GM23338 (cell line): ENCODE results near the gene RAB3B. TPM values are rescaled to one million over a fixed set of nuclear protein-coding genes. Genes with fewer than 3 reads are reported as not detected.

Experiments used
- ATAC-seq: fragments of 200-7000 bp; cut with Tn5 transposase; 3 replicates; pipeline ENCODE4 v1.9.1; 2020
- DNase-seq: peaks from one replicate; pipeline ENCODE4 v3.0.0-alpha.2; 2015; ENCODE audit warnings: low spot score
- H2AFZ ChIP-seq: fragments of 200-600 bp; sonication (generic); 2 replicates; pipeline ENCODE4 v1.8.0; 2016; ENCODE audit warnings: antibody characterized with exemption, mild to moderate bottlenecking, moderate library complexity
- H3F3A ChIP-seq: fragments of 200-600 bp; sonication (generic); replicated peaks from 2 replicates; pipeline ENCODE4 v1.8.0; 2017; ENCODE audit warnings: antibody characterized with exemption, mixed run types, low read depth
- H3K27ac ChIP-seq: fragments of 200-600 bp; sonication (generic); 2 replicates; pipeline ENCODE4 v1.6.1; 2016; ENCODE audit warnings: low read depth
- H3K27me3 ChIP-seq: fragments of 200-600 bp; sonication (generic); 2 replicates; pipeline ENCODE4 v1.8.0; 2016; ENCODE audit warnings: mild to moderate bottlenecking, mixed run types, moderate library complexity; ENCODE audit not compliant: insufficient read depth
- H3K36me3 ChIP-seq: fragments of 200-600 bp; sonication (generic); 2 replicates; pipeline ENCODE4 v1.8.0; 2016; ENCODE audit warnings: mild to moderate bottlenecking; ENCODE audit not compliant: insufficient read depth
- H3K4me1 ChIP-seq: fragments of 200-600 bp; sonication (generic); 2 replicates; pipeline ENCODE4 v1.8.0; 2016; ENCODE audit warnings: mild to moderate bottlenecking, moderate library complexity; ENCODE audit not compliant: insufficient read depth
- H3K4me2 ChIP-seq: fragments of 200-600 bp; sonication (generic); 2 replicates; pipeline ENCODE4 v1.7.1; 2017; ENCODE audit warnings: mixed run types
- H3K4me3 ChIP-seq: fragments of 200-600 bp; sonication (generic); 2 replicates; pipeline ENCODE4 v1.6.1; 2016; ENCODE audit warnings: mixed run types
- H3K79me2 ChIP-seq: fragments of 200-600 bp; sonication (generic); replicated peaks from 2 replicates; pipeline ENCODE4 v1.8.0; 2017; ENCODE audit warnings: mild to moderate bottlenecking; ENCODE audit not compliant: insufficient read depth
- H3K9me2 ChIP-seq: fragments of 200-600 bp; sonication (generic); 2 replicates; pipeline ENCODE4 v1.8.0; 2017; ENCODE audit not compliant: insufficient read depth
- H4K20me1 ChIP-seq: fragments of 200-600 bp; sonication (generic); replicated peaks from 2 replicates; pipeline ENCODE4 v1.8.0; 2017; ENCODE audit warnings: mild to moderate bottlenecking; ENCODE audit not compliant: insufficient read depth
- H3K27ac Mint-ChIP-seq: 2 replicates; pipeline ENCODE4 v1.8.0; 2020; ENCODE audit warnings: inconsistent platforms, mild to moderate bottlenecking, moderate library complexity, mixed read lengths
- H3K27me3 Mint-ChIP-seq: 3 replicates; pipeline ENCODE4 v1.8.0; 2022; ENCODE audit warnings: low read depth, mild to moderate bottlenecking, moderate library complexity, mixed read lengths, inconsistent platforms; ENCODE audit not compliant: insufficient read depth, poor library complexity
- H3K36me3 Mint-ChIP-seq: 3 replicates; pipeline ENCODE4 v1.8.0; 2021; ENCODE audit warnings: low read depth, mild to moderate bottlenecking, inconsistent platforms, moderate library complexity, mixed read lengths
- H3K4me1 Mint-ChIP-seq: 3 replicates; pipeline ENCODE4 v1.8.0; 2020; ENCODE audit warnings: mild to moderate bottlenecking, inconsistent platforms, mixed read lengths
- H3K4me3 Mint-ChIP-seq: 3 replicates; pipeline ENCODE4 v1.8.0; 2021; ENCODE audit warnings: moderate library complexity, mild to moderate bottlenecking, inconsistent platforms, mixed read lengths
- H3K9me3 Mint-ChIP-seq: 3 replicates; pipeline ENCODE4 v1.8.0; 2020; ENCODE audit warnings: moderate library complexity, mild to moderate bottlenecking, inconsistent platforms, mixed read lengths
- EZH2 ChIP-seq: fragments of 200-600 bp; sonication (generic); IDR thresholded peaks from one replicate; pipeline ENCODE4 v1.8.0; 2017; ENCODE audit warnings: antibody characterized with exemption, mild to moderate bottlenecking, low read depth; ENCODE audit not compliant: unreplicated experiment
- NANOG ChIP-seq: IDR thresholded peaks from 2 replicates; pipeline ENCODE4 v1.6.1; 2016; ENCODE audit warnings: antibody characterized with exemption, borderline replicate concordance
- POLR2AphosphoS5 ChIP-seq: IDR thresholded peaks from 2 replicates; pipeline ENCODE4 v1.6.1; 2016; ENCODE audit warnings: antibody characterized with exemption, low read depth
- STAT1 ChIP-seq: IDR thresholded peaks from one replicate; pipeline ENCODE4 v1.6.1; 2016; ENCODE audit warnings: antibody characterized with exemption; ENCODE audit not compliant: unreplicated experiment
- ZNF114 ChIP-seq: fragments of 250-450 bp; sonication (Bioruptor Pico); IDR thresholded peaks from 2 replicates; pipeline ENCODE4 v1.5.0; 2020; ENCODE audit warnings: mild to moderate bottlenecking, moderate library complexity
- polyA plus RNA-seq: library from polyadenylated mRNA; unstranded; fragments of >200 nt; fragmentation: Nextera tagmentation; extraction: Ambion mirVana; gene quantifications from 2 replicates; pipeline ENCODE4 v1.2.1, GENCODE V29; 2016
- total RNA-seq: library from RNA; depleted of rRNA; stranded (reverse); fragments of >200 nt; shearing (Covaris generic); gene quantifications from 2 replicates; pipeline ENCODE4 v1.2.3, GENCODE V29; 2014
- TF ChIP-seq, protein P1 (sequence below): IDR thresholded peaks from 2 replicates; pipeline ENCODE4 v1.6.1; 2016; ENCODE audit warnings: antibody characterized with exemption
- TF ChIP-seq, protein P2 (sequence below): fragments of 250-450 bp; sonication (Bioruptor Pico); IDR thresholded peaks from 2 replicates; pipeline ENCODE4 v1.5.0; 2020; ENCODE audit warnings: mild to moderate bottlenecking, moderate library complexity

RAB3B gene
- total and polyA plus RNA-seq, 2 experiments from 2014 or later: 18.3 to 37.9 TPM

DNA sequence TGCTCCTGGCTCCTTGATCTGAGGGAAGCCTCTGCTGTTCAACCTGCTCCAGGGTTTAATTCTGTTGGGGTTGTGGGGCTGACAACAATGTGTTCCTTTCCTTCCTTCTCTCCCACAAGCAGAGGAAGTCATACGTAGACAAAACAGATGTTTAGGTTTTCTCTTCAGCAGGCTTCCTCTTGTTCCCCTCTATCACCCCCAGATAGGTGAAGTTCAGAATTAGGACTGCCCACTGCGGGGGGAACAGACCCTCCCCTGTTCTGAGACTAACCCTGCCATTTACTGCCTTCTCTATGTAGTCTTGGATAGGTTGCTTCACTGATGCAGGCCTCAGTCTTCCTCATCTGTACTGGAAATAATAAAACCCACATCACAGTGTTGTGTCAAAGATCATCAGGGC is 82.0 kb downstream of the RAB3B start (continued):
- TF ChIP-seq, protein P1, sequence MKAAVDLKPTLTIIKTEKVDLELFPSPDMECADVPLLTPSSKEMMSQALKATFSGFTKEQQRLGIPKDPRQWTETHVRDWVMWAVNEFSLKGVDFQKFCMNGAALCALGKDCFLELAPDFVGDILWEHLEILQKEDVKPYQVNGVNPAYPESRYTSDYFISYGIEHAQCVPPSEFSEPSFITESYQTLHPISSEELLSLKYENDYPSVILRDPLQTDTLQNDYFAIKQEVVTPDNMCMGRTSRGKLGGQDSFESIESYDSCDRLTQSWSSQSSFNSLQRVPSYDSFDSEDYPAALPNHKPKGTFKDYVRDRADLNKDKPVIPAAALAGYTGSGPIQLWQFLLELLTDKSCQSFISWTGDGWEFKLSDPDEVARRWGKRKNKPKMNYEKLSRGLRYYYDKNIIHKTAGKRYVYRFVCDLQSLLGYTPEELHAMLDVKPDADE: no peak
- TF ChIP-seq NANOG (no peak), POLR2AphosphoS5 (no peak), EZH2 (no peak), STAT1 (no peak)
- TF ChIP-seq, protein P2, sequence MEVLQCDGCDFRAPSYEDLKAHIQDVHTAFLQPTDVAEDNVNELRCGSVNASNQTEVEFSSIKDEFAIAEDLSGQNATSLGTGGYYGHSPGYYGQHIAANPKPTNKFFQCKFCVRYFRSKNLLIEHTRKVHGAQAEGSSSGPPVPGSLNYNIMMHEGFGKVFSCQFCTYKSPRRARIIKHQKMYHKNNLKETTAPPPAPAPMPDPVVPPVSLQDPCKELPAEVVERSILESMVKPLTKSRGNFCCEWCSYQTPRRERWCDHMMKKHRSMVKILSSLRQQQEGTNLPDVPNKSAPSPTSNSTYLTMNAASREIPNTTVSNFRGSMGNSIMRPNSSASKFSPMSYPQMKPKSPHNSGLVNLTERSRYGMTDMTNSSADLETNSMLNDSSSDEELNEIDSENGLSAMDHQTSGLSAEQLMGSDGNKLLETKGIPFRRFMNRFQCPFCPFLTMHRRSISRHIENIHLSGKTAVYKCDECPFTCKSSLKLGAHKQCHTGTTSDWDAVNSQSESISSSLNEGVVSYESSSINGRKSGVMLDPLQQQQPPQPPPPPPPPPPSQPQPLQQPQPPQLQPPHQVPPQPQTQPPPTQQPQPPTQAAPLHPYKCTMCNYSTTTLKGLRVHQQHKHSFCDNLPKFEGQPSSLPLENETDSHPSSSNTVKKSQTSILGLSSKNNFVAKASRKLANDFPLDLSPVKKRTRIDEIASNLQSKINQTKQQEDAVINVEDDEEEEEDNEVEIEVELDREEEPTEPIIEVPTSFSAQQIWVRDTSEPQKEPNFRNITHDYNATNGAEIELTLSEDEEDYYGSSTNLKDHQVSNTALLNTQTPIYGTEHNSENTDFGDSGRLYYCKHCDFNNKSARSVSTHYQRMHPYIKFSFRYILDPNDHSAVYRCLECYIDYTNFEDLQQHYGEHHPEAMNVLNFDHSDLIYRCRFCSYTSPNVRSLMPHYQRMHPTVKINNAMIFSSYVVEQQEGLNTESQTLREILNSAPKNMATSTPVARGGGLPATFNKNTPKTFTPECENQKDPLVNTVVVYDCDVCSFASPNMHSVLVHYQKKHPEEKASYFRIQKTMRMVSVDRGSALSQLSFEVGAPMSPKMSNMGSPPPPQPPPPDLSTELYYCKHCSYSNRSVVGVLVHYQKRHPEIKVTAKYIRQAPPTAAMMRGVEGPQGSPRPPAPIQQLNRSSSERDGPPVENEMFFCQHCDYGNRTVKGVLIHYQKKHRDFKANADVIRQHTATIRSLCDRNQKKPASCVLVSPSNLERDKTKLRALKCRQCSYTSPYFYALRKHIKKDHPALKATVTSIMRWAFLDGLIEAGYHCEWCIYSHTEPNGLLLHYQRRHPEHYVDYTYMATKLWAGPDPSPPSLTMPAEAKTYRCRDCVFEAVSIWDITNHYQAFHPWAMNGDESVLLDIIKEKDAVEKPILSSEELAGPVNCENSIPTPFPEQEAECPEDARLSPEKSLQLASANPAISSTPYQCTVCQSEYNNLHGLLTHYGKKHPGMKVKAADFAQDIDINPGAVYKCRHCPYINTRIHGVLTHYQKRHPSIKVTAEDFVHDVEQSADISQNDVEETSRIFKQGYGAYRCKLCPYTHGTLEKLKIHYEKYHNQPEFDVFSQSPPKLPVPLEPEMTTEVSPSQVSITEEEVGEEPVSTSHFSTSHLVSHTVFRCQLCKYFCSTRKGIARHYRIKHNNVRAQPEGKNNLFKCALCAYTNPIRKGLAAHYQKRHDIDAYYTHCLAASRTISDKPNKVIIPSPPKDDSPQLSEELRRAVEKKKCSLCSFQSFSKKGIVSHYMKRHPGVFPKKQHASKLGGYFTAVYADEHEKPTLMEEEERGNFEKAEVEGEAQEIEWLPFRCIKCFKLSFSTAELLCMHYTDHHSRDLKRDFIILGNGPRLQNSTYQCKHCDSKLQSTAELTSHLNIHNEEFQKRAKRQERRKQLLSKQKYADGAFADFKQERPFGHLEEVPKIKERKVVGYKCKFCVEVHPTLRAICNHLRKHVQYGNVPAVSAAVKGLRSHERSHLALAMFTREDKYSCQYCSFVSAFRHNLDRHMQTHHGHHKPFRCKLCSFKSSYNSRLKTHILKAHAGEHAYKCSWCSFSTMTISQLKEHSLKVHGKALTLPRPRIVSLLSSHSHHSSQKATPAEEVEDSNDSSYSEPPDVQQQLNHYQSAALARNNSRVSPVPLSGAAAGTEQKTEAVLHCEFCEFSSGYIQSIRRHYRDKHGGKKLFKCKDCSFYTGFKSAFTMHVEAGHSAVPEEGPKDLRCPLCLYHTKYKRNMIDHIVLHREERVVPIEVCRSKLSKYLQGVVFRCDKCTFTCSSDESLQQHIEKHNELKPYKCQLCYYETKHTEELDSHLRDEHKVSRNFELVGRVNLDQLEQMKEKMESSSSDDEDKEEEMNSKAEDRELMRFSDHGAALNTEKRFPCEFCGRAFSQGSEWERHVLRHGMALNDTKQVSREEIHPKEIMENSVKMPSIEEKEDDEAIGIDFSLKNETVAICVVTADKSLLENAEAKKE (CRISPR knock-in tag): no peak

DNA sequence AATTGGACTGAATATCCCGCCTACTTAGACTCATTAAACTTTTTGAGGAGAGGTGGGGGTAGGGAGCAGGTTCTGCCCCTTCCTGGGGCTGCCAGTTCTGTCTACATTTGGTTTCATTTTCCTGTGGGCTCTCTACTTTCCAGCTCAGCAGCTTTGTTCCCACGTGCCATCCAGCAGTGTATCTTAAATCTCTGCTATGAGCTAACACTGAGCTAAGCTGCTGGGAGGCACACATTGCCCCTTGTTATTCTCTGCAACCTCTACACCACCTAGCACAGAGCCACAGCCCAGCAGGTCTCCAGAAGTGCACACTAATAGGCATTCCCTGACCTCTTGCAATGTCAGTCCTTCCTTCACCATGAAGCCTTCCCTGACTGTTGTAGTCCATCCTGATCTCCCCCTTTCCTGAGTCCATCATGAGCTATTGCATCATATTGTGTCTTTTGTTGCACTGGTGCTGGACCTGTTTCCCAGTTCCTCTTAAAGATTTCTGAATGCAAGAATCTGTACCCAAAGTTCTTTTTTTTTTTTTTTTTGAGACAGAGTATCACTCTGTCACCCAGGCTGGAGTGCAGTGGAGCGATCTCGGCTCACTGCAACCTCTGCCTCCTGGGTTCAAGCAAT is 83.3 kb downstream of the RAB3B start:
- H3K4me3 Mint-ChIP-seq: no peak overlapping the region; the same call in 2 of the 3 replicates
- DNase-seq (no peak), ATAC-seq (no peak)
- H2AFZ ChIP-seq: no peak overlapping the region
- H3K27me3 ChIP-seq: no peaks in the 10 kb centered on the region
- H3F3A ChIP-seq: no peaks in the 10 kb centered on the region
- peaks cover 10% of the 10 kb centered on the region for H3K4me1 ChIP-seq
- no peak overlapping the region for H3K4me2 ChIP-seq
- no peak overlapping the region for H3K27ac Mint-ChIP-seq
- H3K79me2 ChIP-seq: no peaks in the 10 kb centered on the region
- H3K27ac ChIP-seq: peak overlapping the region; percentile 59; the same call in 1 of the 2 replicates
- no peaks in the 10 kb centered on the region for H3K9me2 ChIP-seq
- H3K36me3 ChIP-seq: no peaks in the 10 kb centered on the region
- no peak overlapping the region for H3K4me3 ChIP-seq
- H3K9me3 Mint-ChIP-seq: peaks cover 17% of the 10 kb centered on the region
- H3K27me3 Mint-ChIP-seq: peaks cover 12% of the 10 kb centered on the region
- no peak for TF ChIP-seq ZNF114 (CRISPR knock-in tag)
- peaks cover 26% of the 10 kb centered on the region for H3K4me1 Mint-ChIP-seq
- H4K20me1 ChIP-seq: no peaks in the 10 kb centered on the region
- H3K36me3 Mint-ChIP-seq: peaks cover 14% of the 10 kb centered on the region
